ENCODE measurements around the gene UBXN1. TPM values are rescaled to one million over a fixed set of nuclear protein-coding genes. Genes with fewer than 3 reads are reported as not detected.
"Not testable (repeated sequence)": the region's sequence is repeated elsewhere in the genome, so short reads cannot be mapped to it uniquely, and the experiment has no call there.

Gene UBXN1
- total and polyA plus RNA-seq, 2 donors (not counting 1 experiment from before 2014, with no cell fraction given) = 180 to 193 TPM

DNA sequence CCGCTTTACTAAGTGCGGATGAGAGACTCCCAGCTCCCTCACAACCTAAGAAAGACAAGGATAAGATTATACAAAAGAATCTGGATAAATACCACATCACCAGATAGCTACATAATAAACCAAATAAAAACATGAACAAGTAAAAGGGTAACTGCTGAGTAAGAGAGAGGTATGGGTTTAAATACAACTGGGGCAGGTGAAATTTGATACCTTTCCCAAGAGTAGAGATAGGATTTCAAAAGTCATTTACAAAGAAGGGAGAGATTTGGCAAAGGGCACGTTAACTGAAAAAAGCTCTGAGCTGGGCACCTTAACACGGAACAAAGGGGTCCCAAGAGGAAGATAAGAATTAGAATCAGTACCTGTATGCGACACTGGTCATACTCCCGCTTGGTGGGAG, 1.7 kb downstream of the UBXN1 start:
- Histone ChIP-seq H3K27ac (ENCODE audit: low read length in 2 of 2) (peak overlapping the region in 1 of 2 donors; percentile 99), H4K20me1 (ENCODE audit: control insufficient read depth, insufficient read depth, low read length, poor library complexity, severe bottlenecking) (peaks cover 5% of the 10 kb centered on the region), H3K79me2 (ENCODE audit: control insufficient read depth, insufficient read depth, low read length) (peaks cover 53% of the 10 kb centered on the region), H3K4me3 (ENCODE audit: control extremely low read depth in 1 of 5, extremely low read depth in 1 of 5, insufficient read depth in 1 of 5, low read depth in 2 of 5, low read length in 4 of 5) (no peak overlapping the region), H3K4me1 (ENCODE audit: control insufficient read depth in 2 of 2, insufficient read depth in 2 of 2, low read length in 2 of 2) (peaks cover 21 to 33% of the 10 kb centered on the region in 2 donors), H3K27me3 (replicated peaks in 1 of 4; ENCODE audit: control extremely low read depth in 1 of 4, control insufficient read depth in 3 of 4, insufficient read depth in 4 of 4, low read length in 3 of 4) (no peaks in the 10 kb centered on the region), H3K36me3 (replicated peaks in 1 of 2; ENCODE audit: control extremely low read depth in 1 of 2, control insufficient read depth in 1 of 2, extremely low read depth in 1 of 2, insufficient read depth in 2 of 2, low read length in 1 of 2) (peaks cover 1 to 27% of the 10 kb centered on the region in 2 experiments), H3K4me2 (replicated peaks; ENCODE audit: low read depth, low read length, poor library complexity, severe bottlenecking) (no peak overlapping the region), H3K9ac (ENCODE audit: low read length) (no peak overlapping the region), H3K9me3 (ENCODE audit: control extremely low read depth in 1 of 3, control insufficient read depth in 2 of 3, insufficient read depth in 1 of 3, low read length in 2 of 3) (no peaks in the 10 kb centered on the region), H2AFZ (ENCODE audit: insufficient read depth, low read depth, low read length, poor library complexity, severe bottlenecking) (no peak overlapping the region)
- ATAC-seq (ENCODE audit: low read depth) (no peak), DNase-seq (no peak)
- H3K9me3 Mint-ChIP-seq (ENCODE audit: insufficient read depth) = no peaks in the 10 kb centered on the region
- intact Hi-C loops (cut with micrococcal nuclease) = no loop called here
- ChIA-PET CTCF (interaction anchor here (0.5 to 1.6 kb wide), 4 partner anchors 24 to 1249 kb away, joined by 3 to 5 read pairs (median 4); partner anchors contain the start of gene INTS5), POLR2A (interaction anchor here (0.6 to 1.9 kb wide), 3 partner anchors 10 to 84 kb away, joined by 3 to 6 read pairs (median 3); partner anchors contain the start of genes C11orf98 and CSKMT)
- H3K4me3 Mint-ChIP-seq = peak overlapping the region; percentile 88
- H3K27ac Mint-ChIP-seq = peak overlapping the region; percentile 57
- no peaks in the 10 kb centered on the region for H3K27me3 Mint-ChIP-seq
- H3K4me1 Mint-ChIP-seq = peaks cover 41% of the 10 kb centered on the region
- WGBS (ENCODE audit: insufficient coverage) = 100% methylated on average over 4 of the region's 6 CpGs
- no peak for TF ChIP-seq EZH2 (IDR thresholded peaks at IDR 0.05; ENCODE audit: borderline replicate concordance, insufficient read depth, low read depth, low read length, poor library complexity, severe bottlenecking)
- TF ChIP-seq, protein P1, sequence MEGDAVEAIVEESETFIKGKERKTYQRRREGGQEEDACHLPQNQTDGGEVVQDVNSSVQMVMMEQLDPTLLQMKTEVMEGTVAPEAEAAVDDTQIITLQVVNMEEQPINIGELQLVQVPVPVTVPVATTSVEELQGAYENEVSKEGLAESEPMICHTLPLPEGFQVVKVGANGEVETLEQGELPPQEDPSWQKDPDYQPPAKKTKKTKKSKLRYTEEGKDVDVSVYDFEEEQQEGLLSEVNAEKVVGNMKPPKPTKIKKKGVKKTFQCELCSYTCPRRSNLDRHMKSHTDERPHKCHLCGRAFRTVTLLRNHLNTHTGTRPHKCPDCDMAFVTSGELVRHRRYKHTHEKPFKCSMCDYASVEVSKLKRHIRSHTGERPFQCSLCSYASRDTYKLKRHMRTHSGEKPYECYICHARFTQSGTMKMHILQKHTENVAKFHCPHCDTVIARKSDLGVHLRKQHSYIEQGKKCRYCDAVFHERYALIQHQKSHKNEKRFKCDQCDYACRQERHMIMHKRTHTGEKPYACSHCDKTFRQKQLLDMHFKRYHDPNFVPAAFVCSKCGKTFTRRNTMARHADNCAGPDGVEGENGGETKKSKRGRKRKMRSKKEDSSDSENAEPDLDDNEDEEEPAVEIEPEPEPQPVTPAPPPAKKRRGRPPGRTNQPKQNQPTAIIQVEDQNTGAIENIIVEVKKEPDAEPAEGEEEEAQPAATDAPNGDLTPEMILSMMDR (IDR thresholded peaks at IDR 0.05) = no peak

GRCh38 chr11:62676698-62677097, 2.2 kb downstream of the UBXN1 start:
- Histone ChIP-seq H4K20me1 (ENCODE audit: control insufficient read depth, insufficient read depth, low read length, poor library complexity, severe bottlenecking) (peaks cover 5% of the 10 kb centered on the region), H3K27me3 (replicated peaks in 1 of 4; ENCODE audit: control extremely low read depth in 1 of 4, control insufficient read depth in 3 of 4, insufficient read depth in 4 of 4, low read length in 3 of 4) (no peaks in the 10 kb centered on the region), H2AFZ (ENCODE audit: insufficient read depth, low read depth, low read length, poor library complexity, severe bottlenecking) (no peak overlapping the region), H3K9ac (ENCODE audit: low read length) (no peak overlapping the region), H3K4me3 (ENCODE audit: control extremely low read depth in 1 of 5, extremely low read depth in 1 of 5, insufficient read depth in 1 of 5, low read depth in 2 of 5, low read length in 4 of 5) (no peak overlapping the region), H3K4me2 (replicated peaks; ENCODE audit: low read depth, low read length, poor library complexity, severe bottlenecking) (no peak overlapping the region), H3K4me1 (ENCODE audit: control insufficient read depth in 2 of 2, insufficient read depth in 2 of 2, low read length in 2 of 2) (peaks cover 22 to 35% of the 10 kb centered on the region in 2 donors), H3K79me2 (ENCODE audit: control insufficient read depth, insufficient read depth, low read length) (peaks cover 58% of the 10 kb centered on the region), H3K9me3 (ENCODE audit: control extremely low read depth in 1 of 3, control insufficient read depth in 2 of 3, insufficient read depth in 1 of 3, low read length in 2 of 3) (no peaks in the 10 kb centered on the region), H3K36me3 (replicated peaks in 1 of 2; ENCODE audit: control extremely low read depth in 1 of 2, control insufficient read depth in 1 of 2, extremely low read depth in 1 of 2, insufficient read depth in 2 of 2, low read length in 1 of 2) (peaks cover 1 to 27% of the 10 kb centered on the region in 2 experiments), H3K27ac (ENCODE audit: low read length in 2 of 2) (peak overlapping the region in 1 of 2 donors; percentile 99)
- POLR2A ChIA-PET = interaction anchor here (0.6 to 1.9 kb wide), 4 partner anchors 10 to 85 kb away, joined by 3 to 6 read pairs (median 3); partner anchors contain the start of genes C11orf98, CSKMT and TUT1
- TF ChIP-seq, protein P1 (IDR thresholded peaks at IDR 0.05) = no peak
- no peak for TF ChIP-seq EZH2 (IDR thresholded peaks at IDR 0.05; ENCODE audit: borderline replicate concordance, insufficient read depth, low read depth, low read length, poor library complexity, severe bottlenecking)
- Mint-ChIP-seq H3K27me3 (no peaks in the 10 kb centered on the region), H3K9me3 (ENCODE audit: insufficient read depth) (no peaks in the 10 kb centered on the region), H3K4me3 (peak overlapping the region; percentile 88), H3K4me1 (peaks cover 44% of the 10 kb centered on the region), H3K27ac (no peak overlapping the region)
- WGBS (ENCODE audit: insufficient coverage) = 89% methylated on average over 3 of the region's 6 CpGs
- CTCF ChIA-PET = interaction anchor here (0.5 to 1.8 kb wide), 5 partner anchors 18 to 1249 kb away, joined by 3 to 5 read pairs (median 4); partner anchors contain the start of gene INTS5
- intact Hi-C loops (cut with micrococcal nuclease) = no loop called here
- DNase-seq = no peak
- ATAC-seq (ENCODE audit: low read depth) = no peak

DNA sequence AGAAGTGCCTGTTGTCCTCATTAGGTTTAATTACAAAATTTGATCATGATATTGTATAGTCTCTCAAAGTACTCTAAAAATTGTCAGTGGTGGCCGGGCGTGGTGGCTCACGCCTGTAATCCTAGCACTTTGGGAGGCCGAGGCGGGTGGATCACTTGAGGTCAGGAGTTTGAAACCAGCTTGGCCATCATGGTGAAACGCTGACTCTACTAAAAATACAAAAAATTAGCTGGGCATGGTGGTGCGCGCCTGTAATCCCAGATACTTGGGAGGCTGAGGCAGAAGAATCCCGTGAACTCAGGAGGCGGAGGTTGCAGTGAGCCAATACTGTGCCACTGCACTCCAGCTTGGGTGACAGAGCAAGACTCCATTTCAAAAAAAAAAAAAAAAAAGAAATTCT, 3.5 kb downstream of the UBXN1 start:
- ChIA-PET CTCF (interaction anchor here (0.6 to 1.8 kb wide), 2 partner anchors 19 to 185 kb away, joined by 3 to 5 read pairs; no protein-coding TSS in a partner anchor), POLR2A (interaction anchor here (0.6 to 2.6 kb wide), 3 partner anchors 22 to 90 kb away, joined by 3 to 13 read pairs (median 4); partner anchors contain the start of genes INTS5 and TUT1)
- H3K27ac Mint-ChIP-seq; H3K27me3 Mint-ChIP-seq; DNase-seq; ATAC-seq (ENCODE audit: low read depth); H3K27me3 ChIP-seq (replicated peaks in 1 of 4; ENCODE audit: control extremely low read depth in 1 of 4, control insufficient read depth in 3 of 4, insufficient read depth in 4 of 4, low read length in 3 of 4); H3K4me3 Mint-ChIP-seq; H3K9me3 Mint-ChIP-seq (ENCODE audit: insufficient read depth); H3K9ac ChIP-seq (ENCODE audit: low read length); intact Hi-C loops (cut with micrococcal nuclease); H3K27ac ChIP-seq (ENCODE audit: low read length in 2 of 2); H3K4me2 ChIP-seq (replicated peaks; ENCODE audit: low read depth, low read length, poor library complexity, severe bottlenecking); H3K9me3 ChIP-seq (ENCODE audit: control extremely low read depth in 1 of 3, control insufficient read depth in 2 of 3, insufficient read depth in 1 of 3, low read length in 2 of 3); H4K20me1 ChIP-seq (ENCODE audit: control insufficient read depth, insufficient read depth, low read length, poor library complexity, severe bottlenecking); H3K4me3 ChIP-seq (ENCODE audit: control extremely low read depth in 1 of 5, extremely low read depth in 1 of 5, insufficient read depth in 1 of 5, low read depth in 2 of 5, low read length in 4 of 5); H2AFZ ChIP-seq (ENCODE audit: insufficient read depth, low read depth, low read length, poor library complexity, severe bottlenecking): not testable (repeated sequence)
- peaks cover 50% of the 10 kb centered on the region for H3K4me1 Mint-ChIP-seq
- Histone ChIP-seq H3K79me2 (ENCODE audit: control insufficient read depth, insufficient read depth, low read length) (peaks cover 71% of the 10 kb centered on the region), H3K36me3 (replicated peaks in 1 of 2; ENCODE audit: control extremely low read depth in 1 of 2, control insufficient read depth in 1 of 2, extremely low read depth in 1 of 2, insufficient read depth in 2 of 2, low read length in 1 of 2) (peaks cover 1 to 27% of the 10 kb centered on the region in 2 experiments), H3K4me1 (ENCODE audit: control insufficient read depth in 2 of 2, insufficient read depth in 2 of 2, low read length in 2 of 2) (peaks cover 26 to 41% of the 10 kb centered on the region in 2 donors)
- 100% methylated on average over 8 of the region's 10 CpGs for WGBS (ENCODE audit: insufficient coverage)

Measured in B cell (primary cell).